ENCODE results near the gene PNMA6F.

GRCh38 chrX:153353416-153353815 lies 31.8 kb upstream of the PNMA6F start:
- no peak for TF ChIP-seq EZH2 (IDR thresholded peaks at IDR 0.05)
- TF ChIP-seq CTCF (IDR thresholded peaks at IDR 0.05): peak; percentile 9

All from neural progenitor cell (in vitro differentiated cells).